K562 (cell line): ENCODE data around the gene DRAXIN. TPM values are rescaled to one million over a fixed set of nuclear protein-coding genes. Genes with fewer than 3 reads are reported as not detected.

ENCODE experiments used
- ETV6 ChIP-seq, 3 experiments: fragments of 150-350 bp in 1 of 3; sonication (generic) in 1 of 3; formaldehyde crosslinking in 1 of 3; IDR thresholded peaks; 2 replicates each; pipeline versions ENCODE4 v1.6.1 to v1.8.0; 2014 to 2022; ENCODE audit warnings: borderline replicate concordance in 2 of 3, low read depth in 2 of 3, antibody characterized with exemption in 1 of 3, low read length in 1 of 3, mild to moderate bottlenecking in 1 of 3, missing genetic modification reagents in 1 of 3
- ZNF124 ChIP-seq: sonication (generic); formaldehyde crosslinking; IDR thresholded peaks from 2 replicates; pipeline ENCODE4 v1.8.1; 2022; ENCODE audit warnings: missing genetic modification reagents
- ZNF324 ChIP-seq: fragments of 250-450 bp; sonication (Bioruptor Pico); IDR thresholded peaks from 2 replicates; pipeline ENCODE4 v1.4.0; 2020; ENCODE audit warnings: mild to moderate bottlenecking
- polyA plus RNA-seq, 8 experiments: library from polyadenylated mRNA; depleted of rRNA in 4 of 8; stranded (reverse) in 5 of 8; unstranded in 3 of 8; fragments of >200 nt; fragmentation: Nextera tagmentation in 2 of 8; fragmentation: Illumina TruSeq in 1 of 8; extraction: Ambion mirVana in 2 of 8; extraction: Trizol in 1 of 8; gene quantifications; 2 replicates each; pipeline versions ENCODE4 v1.2.1 to v1.2.3, GENCODE V29; 2011 to 2014; ENCODE audit warnings: inconsistent platforms in 1 of 8, missing spikeins in 1 of 8
- total RNA-seq, 7 experiments: library from RNA; depleted of rRNA in 6 of 7; stranded (reverse); fragments of >200 nt in 6 of 7; fragmentation: Illumina TruSeq in 2 of 7; extraction: Trizol in 2 of 7; gene quantifications; 2 replicates each; pipeline versions ENCODE4 v1.2.1 to v1.2.3, GENCODE V29; 2011 to 2021; ENCODE audit warnings: low replicate concordance in 1 of 7
- TF ChIP-seq, protein P1 (sequence below), 2 experiments: fragments of 450-650 bp; conservative IDR thresholded peaks; 2 replicates each; pipeline ENCODE4 v1.6.1; 2017; ENCODE audit warnings: mild to moderate bottlenecking in 2 of 2, moderate library complexity in 2 of 2
- TF ChIP-seq, protein P2 (sequence below): fragments of 450-650 bp; formaldehyde crosslinking; IDR thresholded peaks from 2 replicates; pipeline ENCODE4 v1.4.0; 2022; ENCODE audit warnings: missing genetic modification characterization
- TF ChIP-seq, protein P3 (sequence below), 2 experiments: fragments of 450-650 bp in 1 of 2; sonication (generic) in 1 of 2; formaldehyde crosslinking in 1 of 2; IDR thresholded peaks; 2 replicates each; pipeline versions ENCODE4 v1.7.1 to v1.9.0; 2016 to 2022; ENCODE audit warnings: inconsistent platforms in 1 of 2, mild to moderate bottlenecking in 1 of 2, missing genetic modification reagents in 1 of 2

Gene DRAXIN
- total and polyA plus RNA-seq, 9 of the 15 experiments (the other 6 are each of a cell fraction or from before 2014, with no cell fraction given) = 0.01 to 0.04 (median 0.01) TPM; not detected in 6

DNA sequence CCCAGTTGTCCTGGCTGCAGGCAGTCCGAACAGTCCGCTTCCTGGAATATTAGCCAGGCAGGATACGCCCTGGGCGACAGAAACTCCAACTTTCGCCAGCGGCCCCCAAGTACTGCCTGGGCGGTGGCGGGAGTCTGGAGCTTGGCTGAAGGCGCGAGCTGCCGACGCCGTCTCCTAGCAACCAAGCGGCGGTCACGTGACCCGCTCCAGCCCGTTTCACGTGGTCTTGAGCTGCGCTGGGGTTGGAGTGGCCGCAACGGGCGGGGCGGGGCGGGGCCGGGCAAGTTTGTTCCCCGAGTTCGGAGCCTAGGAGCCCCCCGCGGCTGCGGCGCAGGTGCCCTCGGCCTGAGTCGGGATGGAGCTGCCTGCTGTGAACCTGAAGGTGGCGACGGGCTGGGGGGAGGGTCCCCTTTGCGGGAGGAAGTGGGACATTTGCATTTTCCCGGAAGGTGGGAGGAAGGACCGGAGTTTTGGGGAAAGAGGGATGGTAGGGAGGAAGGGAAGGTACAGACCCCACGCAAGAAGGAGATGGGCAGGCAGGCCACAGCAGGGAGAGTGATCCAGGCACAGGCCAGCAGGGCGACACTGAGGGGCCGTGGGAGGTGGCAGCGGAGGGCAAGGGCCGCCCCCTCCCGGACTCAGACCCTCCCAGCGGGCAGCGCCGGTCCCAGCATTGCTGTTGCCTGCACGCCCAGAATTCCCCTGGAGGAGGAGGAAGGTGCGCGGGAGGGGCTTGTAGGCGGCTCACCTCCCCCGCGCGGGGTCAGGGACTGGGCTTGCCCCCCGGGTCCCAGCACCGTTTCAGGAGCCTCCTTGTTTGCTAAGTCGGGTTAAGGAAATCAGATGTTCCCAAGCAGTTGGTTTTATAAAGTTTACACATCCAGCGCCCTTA is 44.6 kb downstream of the DRAXIN start, which contains the start of gene AGTRAP (continued):
- TF ChIP-seq, protein P1, sequence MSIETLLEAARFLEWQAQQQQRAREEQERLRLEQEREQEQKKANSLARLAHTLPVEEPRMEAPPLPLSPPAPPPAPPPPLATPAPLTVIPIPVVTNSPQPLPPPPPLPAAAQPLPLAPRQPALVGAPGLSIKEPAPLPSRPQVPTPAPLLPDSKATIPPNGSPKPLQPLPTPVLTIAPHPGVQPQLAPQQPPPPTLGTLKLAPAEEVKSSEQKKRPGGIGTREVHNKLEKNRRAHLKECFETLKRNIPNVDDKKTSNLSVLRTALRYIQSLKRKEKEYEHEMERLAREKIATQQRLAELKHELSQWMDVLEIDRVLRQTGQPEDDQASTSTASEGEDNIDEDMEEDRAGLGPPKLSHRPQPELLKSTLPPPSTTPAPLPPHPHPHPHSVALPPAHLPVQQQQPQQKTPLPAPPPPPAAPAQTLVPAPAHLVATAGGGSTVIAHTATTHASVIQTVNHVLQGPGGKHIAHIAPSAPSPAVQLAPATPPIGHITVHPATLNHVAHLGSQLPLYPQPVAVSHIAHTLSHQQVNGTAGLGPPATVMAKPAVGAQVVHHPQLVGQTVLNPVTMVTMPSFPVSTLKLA (conservative IDR thresholded peaks at IDR 0.05) = peak; percentile 96 to 97
- TF ChIP-seq, protein P2, sequence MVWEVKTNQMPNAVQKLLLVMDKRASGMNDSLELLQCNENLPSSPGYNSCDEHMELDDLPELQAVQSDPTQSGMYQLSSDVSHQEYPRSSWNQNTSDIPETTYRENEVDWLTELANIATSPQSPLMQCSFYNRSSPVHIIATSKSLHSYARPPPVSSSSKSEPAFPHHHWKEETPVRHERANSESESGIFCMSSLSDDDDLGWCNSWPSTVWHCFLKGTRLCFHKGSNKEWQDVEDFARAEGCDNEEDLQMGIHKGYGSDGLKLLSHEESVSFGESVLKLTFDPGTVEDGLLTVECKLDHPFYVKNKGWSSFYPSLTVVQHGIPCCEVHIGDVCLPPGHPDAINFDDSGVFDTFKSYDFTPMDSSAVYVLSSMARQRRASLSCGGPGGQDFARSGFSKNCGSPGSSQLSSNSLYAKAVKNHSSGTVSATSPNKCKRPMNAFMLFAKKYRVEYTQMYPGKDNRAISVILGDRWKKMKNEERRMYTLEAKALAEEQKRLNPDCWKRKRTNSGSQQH (CRISPR knock-in tag) = peak; percentile 78
- peak; percentile 42 for TF ChIP-seq ZNF324 (CRISPR knock-in tag)
- TF ChIP-seq ETV6 (IDR thresholded peaks at IDR 0.05; ENCODE audit: borderline replicate concordance in 1 of 2, low read depth in 2 of 2, low read length in 1 of 2) = peak in 1 of 2 experiments; percentile 79; a peak in 1 of 4 replicates
- TF ChIP-seq ETV6 (CRISPR knock-in tag; IDR thresholded peaks at IDR 0.05; ENCODE audit: borderline replicate concordance) = no peak
- TF ChIP-seq, protein P3, sequence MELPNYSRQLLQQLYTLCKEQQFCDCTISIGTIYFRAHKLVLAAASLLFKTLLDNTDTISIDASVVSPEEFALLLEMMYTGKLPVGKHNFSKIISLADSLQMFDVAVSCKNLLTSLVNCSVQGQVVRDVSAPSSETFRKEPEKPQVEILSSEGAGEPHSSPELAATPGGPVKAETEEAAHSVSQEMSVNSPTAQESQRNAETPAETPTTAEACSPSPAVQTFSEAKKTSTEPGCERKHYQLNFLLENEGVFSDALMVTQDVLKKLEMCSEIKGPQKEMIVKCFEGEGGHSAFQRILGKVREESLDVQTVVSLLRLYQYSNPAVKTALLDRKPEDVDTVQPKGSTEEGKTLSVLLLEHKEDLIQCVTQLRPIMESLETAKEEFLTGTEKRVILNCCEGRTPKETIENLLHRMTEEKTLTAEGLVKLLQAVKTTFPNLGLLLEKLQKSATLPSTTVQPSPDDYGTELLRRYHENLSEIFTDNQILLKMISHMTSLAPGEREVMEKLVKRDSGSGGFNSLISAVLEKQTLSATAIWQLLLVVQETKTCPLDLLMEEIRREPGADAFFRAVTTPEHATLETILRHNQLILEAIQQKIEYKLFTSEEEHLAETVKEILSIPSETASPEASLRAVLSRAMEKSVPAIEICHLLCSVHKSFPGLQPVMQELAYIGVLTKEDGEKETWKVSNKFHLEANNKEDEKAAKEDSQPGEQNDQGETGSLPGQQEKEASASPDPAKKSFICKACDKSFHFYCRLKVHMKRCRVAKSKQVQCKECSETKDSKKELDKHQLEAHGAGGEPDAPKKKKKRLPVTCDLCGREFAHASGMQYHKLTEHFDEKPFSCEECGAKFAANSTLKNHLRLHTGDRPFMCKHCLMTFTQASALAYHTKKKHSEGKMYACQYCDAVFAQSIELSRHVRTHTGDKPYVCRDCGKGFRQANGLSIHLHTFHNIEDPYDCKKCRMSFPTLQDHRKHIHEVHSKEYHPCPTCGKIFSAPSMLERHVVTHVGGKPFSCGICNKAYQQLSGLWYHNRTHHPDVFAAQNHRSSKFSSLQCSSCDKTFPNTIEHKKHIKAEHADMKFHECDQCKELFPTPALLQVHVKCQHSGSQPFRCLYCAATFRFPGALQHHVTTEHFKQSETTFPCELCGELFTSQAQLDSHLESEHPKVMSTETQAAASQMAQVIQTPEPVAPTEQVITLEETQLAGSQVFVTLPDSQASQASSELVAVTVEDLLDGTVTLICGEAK (IDR thresholded peaks at IDR 0.05) = peak; percentile 4
- TF ChIP-seq, protein P3 (CRISPR knock-in tag; IDR thresholded peaks at IDR 0.05) = no peak
- TF ChIP-seq ZNF124 = no peak
